ENCODE measurements around the gene MLXIP. TPM values are rescaled to one million over a fixed set of nuclear protein-coding genes. Genes with fewer than 3 reads are reported as not detected.

The MLXIP gene
- total and polyA plus RNA-seq, 2 donors (not counting 3 experiments of a cell fraction or from before 2014, with no cell fraction given): 22.0 to 72.5 TPM

GRCh38 chr12:122182887-122183587 is 104.5 kb downstream of the MLXIP start, which contains the start of gene LRRC43:
TSS of gene LRRC43 (plus strand) at chr12:122183123. CDS start at chr12:122183145, 22 bp downstream.
- no peak within 1 kb of the TSS for H3K27ac ChIP-seq (ENCODE audit: insufficient read depth, low read depth, low read length)
- no peaks in the 10 kb centered on the region for H3K36me3 ChIP-seq (ENCODE audit: control insufficient read depth in 2 of 2, extremely low read depth in 1 of 2, insufficient read depth in 2 of 2, low read length in 2 of 2)
- no peaks in the 10 kb centered on the region for H4K20me1 ChIP-seq (replicated peaks; ENCODE audit: control insufficient read depth, extremely low read depth, insufficient read depth, low read length)
- intact Hi-C loops (cut with micrococcal nuclease): no loop called here
- dilution Hi-C loops (cut with MboI; ENCODE audit: extremely low pct_ligation_motif_present, low sequenced_read_pairs): no loop called here
- peak within 1 kb of the TSS; percentile 20 for H3K4me2 ChIP-seq (ENCODE audit: insufficient read depth, low read length)
- H3K27me3 ChIP-seq (ENCODE audit: control insufficient read depth in 2 of 2, insufficient read depth in 2 of 2, low read length in 2 of 2): no peaks in the 10 kb centered on the region
- no peaks in the 10 kb centered on the region for H3K9me3 ChIP-seq (replicated peaks; ENCODE audit: control insufficient read depth, insufficient read depth, low read length)
- BruUV-seq (replicated peaks): no TSS peak
- H3K4me3 ChIP-seq (replicated peaks in 1 of 3; ENCODE audit: insufficient read depth in 1 of 3, low read depth in 1 of 3, low read length in 3 of 3): peak within 1 kb of the TSS in 2 of 3 experiments; percentile 26 to 39
- H3K9me1 ChIP-seq (replicated peaks; ENCODE audit: control insufficient read depth, extremely low read depth, insufficient read depth, low read length): no peaks in the 10 kb centered on the region
- POLR2A ChIA-PET: no interaction called here
- TF ChIP-seq GATA2 (IDR thresholded peaks at IDR 0.05; ENCODE audit: insufficient read depth, insufficient read length, low read depth, low read length) (no peak), MAX (IDR thresholded peaks at IDR 0.05; ENCODE audit: insufficient read depth, insufficient read length) (no peak), FOS (IDR thresholded peaks at IDR 0.05; ENCODE audit: borderline replicate concordance, insufficient read depth, low read length) (no peak), JUN (IDR thresholded peaks at IDR 0.05; ENCODE audit: borderline replicate concordance, insufficient read depth, insufficient read length, low read depth) (no peak), POLR2A (IDR thresholded peaks at IDR 0.05; ENCODE audit: low read depth, low read length) (peak; percentile 39), POLR2AphosphoS5 (IDR thresholded peaks at IDR 0.05; ENCODE audit: insufficient read depth, low read depth, low read length) (no peak), EZH2 (IDR thresholded peaks at IDR 0.05; ENCODE audit: borderline replicate concordance, low read depth, low read length, severe bottlenecking) (no peak)
- CTCF ChIA-PET: interaction anchor here (1.0 to 1.4 kb wide), 3 partner anchors 8 to 43 kb away, joined by 3 to 4 read pairs (median 3); no protein-coding TSS in a partner anchor
- peak within 1 kb of the TSS; percentile 39 for H3K9ac ChIP-seq (replicated peaks; ENCODE audit: extremely low read depth, insufficient read depth, low read length)
- peak; percentile 36 for DNase-seq (ENCODE audit: low read depth, low spot score)
- H3K79me2 ChIP-seq (ENCODE audit: control insufficient read depth, insufficient read depth, low read length): no peaks in the 10 kb centered on the region
- FAIRE-seq: no peak
- H3K4me1 ChIP-seq (ENCODE audit: control insufficient read depth, extremely low read depth, insufficient read depth, low read length): peaks cover 4% of the 10 kb centered on the region
- peak within 1 kb of the TSS; percentile 43 for H2AFZ ChIP-seq (ENCODE audit: low read depth, low read length)

GRCh38 chr12:122183588-122183940 is 105.0 kb downstream of the MLXIP start:
- no peak for DNase-seq (ENCODE audit: low read depth, low spot score)
- no peak for FAIRE-seq
- Histone ChIP-seq H3K27ac (ENCODE audit: insufficient read depth, low read depth, low read length) (no peak overlapping the region), H3K79me2 (ENCODE audit: control insufficient read depth, insufficient read depth, low read length) (no peaks in the 10 kb centered on the region), H3K4me2 (ENCODE audit: insufficient read depth, low read length) (no peak overlapping the region), H3K4me1 (ENCODE audit: control insufficient read depth, extremely low read depth, insufficient read depth, low read length) (peaks cover 4% of the 10 kb centered on the region), H3K36me3 (ENCODE audit: control insufficient read depth in 2 of 2, extremely low read depth in 1 of 2, insufficient read depth in 2 of 2, low read length in 2 of 2) (no peaks in the 10 kb centered on the region), H3K9me1 (replicated peaks; ENCODE audit: control insufficient read depth, extremely low read depth, insufficient read depth, low read length) (no peaks in the 10 kb centered on the region), H2AFZ (ENCODE audit: low read depth, low read length) (peak overlapping the region; percentile 43), H3K9me3 (replicated peaks; ENCODE audit: control insufficient read depth, insufficient read depth, low read length) (no peaks in the 10 kb centered on the region), H3K4me3 (replicated peaks in 1 of 3; ENCODE audit: insufficient read depth in 1 of 3, low read depth in 1 of 3, low read length in 3 of 3) (no peak overlapping the region), H4K20me1 (replicated peaks; ENCODE audit: control insufficient read depth, extremely low read depth, insufficient read depth, low read length) (no peaks in the 10 kb centered on the region), H3K27me3 (ENCODE audit: control insufficient read depth in 2 of 2, insufficient read depth in 2 of 2, low read length in 2 of 2) (no peaks in the 10 kb centered on the region), H3K9ac (replicated peaks; ENCODE audit: extremely low read depth, insufficient read depth, low read length) (peak overlapping the region; percentile 39)
- dilution Hi-C loops (cut with MboI; ENCODE audit: extremely low pct_ligation_motif_present, low sequenced_read_pairs) (no loop called here), intact Hi-C loops (cut with micrococcal nuclease) (no loop called here)
- POLR2A ChIA-PET: no interaction called here
- CTCF ChIA-PET: no interaction called here
- TF ChIP-seq GATA2 (IDR thresholded peaks at IDR 0.05; ENCODE audit: insufficient read depth, insufficient read length, low read depth, low read length) (no peak), CTCF (IDR thresholded peaks at IDR 0.05; ENCODE audit: extremely low read depth in 1 of 2, insufficient read depth in 1 of 2, low read depth in 1 of 2, low read length in 2 of 2) (no peak), MYC (IDR thresholded peaks at IDR 0.05; ENCODE audit: low read depth, low read length) (no peak), MAX (IDR thresholded peaks at IDR 0.05; ENCODE audit: insufficient read depth, insufficient read length) (no peak), FOS (IDR thresholded peaks at IDR 0.05; ENCODE audit: borderline replicate concordance, insufficient read depth, low read length) (no peak), EZH2 (IDR thresholded peaks at IDR 0.05; ENCODE audit: borderline replicate concordance, low read depth, low read length, severe bottlenecking) (no peak), POLR2A (IDR thresholded peaks at IDR 0.05; ENCODE audit: low read depth, low read length) (no peak), POLR2AphosphoS5 (IDR thresholded peaks at IDR 0.05; ENCODE audit: insufficient read depth, low read depth, low read length) (no peak), JUN (IDR thresholded peaks at IDR 0.05; ENCODE audit: borderline replicate concordance, insufficient read depth, insufficient read length, low read depth) (no peak)
- BruUV-seq (replicated peaks): TSS peak; percentile 19

Data from endothelial cell of umbilical vein (primary cell).